HT1080 (cell line): Measurements from ENCODE around the gene CCNL2. TPM values are rescaled to one million over a fixed set of nuclear protein-coding genes. Genes with fewer than 3 reads are reported as not detected.
A peak's percentile ranks its signal among the peaks of the same experiment; 100 is the strongest.
"Not testable (repeated sequence)": the region's sequence is repeated elsewhere in the genome, so short reads cannot be mapped to it uniquely, and the experiment has no call there.

Experiments used
- DNase-seq: peaks from one replicate; pipeline ENCODE4 v3.0.0-alpha.2; 2015; ENCODE audit warnings: low read depth
- total RNA-seq: library from RNA; depleted of rRNA; stranded (reverse); fragments of >200 nt; shearing (Covaris generic); gene quantifications from 2 replicates; pipeline ENCODE4 v1.2.3, GENCODE V29; 2014

The CCNL2 gene
- total RNA-seq, 1 experiment from 2014 or later: 96.1 TPM

DNA sequence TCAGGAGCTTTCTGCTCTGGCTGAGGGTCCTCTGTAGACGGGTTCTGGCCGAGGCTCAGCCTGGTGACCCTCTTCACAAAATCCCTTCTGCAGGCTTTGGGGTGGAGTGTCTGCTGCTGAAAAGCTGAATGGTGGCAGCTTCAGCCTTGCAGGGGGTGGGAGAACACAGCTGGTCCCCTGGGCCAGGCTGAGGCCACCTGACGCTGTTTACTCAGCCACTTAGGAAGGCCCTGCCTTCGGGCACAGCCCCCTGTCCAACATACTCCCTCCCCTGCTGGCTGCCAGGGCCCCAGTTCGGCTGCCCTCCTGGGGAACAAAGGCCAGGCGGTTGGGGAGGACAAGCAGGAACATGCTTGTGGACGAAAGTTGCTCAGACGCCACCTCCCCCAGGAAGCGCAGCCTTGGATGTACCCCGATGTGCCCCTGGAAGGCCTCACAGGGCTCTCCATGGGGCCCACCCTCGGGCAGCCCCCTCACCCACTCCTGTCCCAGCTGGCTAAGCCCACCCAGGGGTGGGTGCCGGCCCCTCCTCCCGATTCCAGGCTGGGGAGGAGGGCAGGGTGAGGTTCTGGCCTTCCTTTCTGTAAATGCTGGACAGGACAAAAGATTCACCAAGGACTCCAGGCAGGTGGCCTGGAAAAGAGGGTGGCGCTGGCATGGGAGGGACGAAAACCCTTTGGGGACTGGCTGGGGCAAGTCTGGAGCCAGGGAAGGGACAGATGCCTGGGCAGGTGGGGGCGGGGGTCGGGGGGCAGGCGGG is 22.2 kb upstream of the CCNL2 start, which contains the start of gene ANKRD65:
ANKRD65 (minus strand) TSS at position 130 of the 760 bp plus-strand sequence. CDS start 271 bp downstream, outside the sequence.
- DNase-seq: no peak

DNA sequence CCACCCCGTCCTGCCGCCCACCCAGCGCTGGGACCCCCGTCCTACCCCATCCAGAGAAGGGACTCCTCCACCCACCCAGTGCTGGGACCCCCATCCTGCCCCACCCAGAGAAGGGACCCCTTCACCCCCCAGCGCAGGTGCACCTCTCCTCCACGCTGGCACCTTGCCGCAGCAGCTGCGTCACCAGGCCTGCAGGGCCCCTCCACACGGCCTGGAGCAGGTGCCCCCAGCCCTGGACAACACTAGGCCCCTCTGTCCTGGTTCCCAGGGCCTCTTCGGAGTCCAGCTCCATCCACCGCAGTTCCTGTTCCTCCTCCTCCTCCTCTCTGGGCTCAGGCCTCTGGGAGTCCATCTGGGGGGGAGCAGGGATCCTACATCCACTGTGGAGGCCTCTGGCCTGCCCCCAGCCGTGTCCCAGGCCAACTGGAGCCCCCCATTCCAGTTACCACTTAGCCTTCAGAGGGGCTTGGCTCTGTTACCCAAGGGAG is 21.6 kb upstream of the CCNL2 start:
- DNase-seq: no peak

DNA sequence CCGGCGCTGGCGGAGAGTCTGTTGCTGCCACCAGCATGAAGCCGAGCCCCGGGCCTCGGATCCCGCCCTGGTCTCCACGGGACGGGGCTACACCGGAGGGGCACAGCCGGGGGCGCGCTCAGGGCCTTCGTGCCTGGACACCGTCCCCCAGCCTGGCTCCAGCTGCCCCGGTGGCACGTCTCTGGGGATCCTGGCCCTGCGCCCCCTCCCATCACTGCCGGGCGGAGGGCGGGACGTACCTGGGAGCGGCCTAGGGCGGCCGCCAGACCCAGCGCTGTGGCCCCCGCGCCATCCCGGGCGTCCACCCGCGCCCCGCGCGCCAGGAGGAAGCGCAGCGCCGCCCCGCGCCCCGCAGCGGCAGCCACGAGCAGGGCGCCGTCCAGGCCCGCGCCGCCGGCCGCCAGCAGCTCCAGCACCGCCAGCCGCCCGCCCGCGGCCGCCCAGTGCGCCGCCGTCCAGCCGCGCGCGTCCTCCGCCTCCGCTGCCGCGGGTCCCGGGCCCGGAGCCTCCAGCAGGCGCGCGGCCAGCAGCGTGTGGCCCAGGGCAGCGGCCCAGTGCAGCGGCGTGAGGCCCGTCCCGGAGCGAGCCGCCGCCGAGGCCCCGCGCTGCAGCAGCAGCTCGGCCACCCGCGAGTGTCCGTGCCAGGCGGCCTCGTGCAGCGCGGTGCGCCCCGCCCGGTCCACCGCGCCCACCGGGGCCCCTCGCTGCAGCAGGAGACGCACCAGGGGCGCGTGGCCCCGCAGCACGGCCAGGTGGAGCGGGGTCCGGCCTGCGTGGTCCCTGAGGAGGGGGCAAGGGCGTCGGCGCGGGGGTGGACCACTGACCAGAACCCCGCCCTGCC is 20.9 kb upstream of the CCNL2 start:
- no peak for DNase-seq

- no peak for DNase-seq
Measured at GRCh38 chr1:1419363-1419812, 20.3 kb upstream of the CCNL2 start.

DNA sequence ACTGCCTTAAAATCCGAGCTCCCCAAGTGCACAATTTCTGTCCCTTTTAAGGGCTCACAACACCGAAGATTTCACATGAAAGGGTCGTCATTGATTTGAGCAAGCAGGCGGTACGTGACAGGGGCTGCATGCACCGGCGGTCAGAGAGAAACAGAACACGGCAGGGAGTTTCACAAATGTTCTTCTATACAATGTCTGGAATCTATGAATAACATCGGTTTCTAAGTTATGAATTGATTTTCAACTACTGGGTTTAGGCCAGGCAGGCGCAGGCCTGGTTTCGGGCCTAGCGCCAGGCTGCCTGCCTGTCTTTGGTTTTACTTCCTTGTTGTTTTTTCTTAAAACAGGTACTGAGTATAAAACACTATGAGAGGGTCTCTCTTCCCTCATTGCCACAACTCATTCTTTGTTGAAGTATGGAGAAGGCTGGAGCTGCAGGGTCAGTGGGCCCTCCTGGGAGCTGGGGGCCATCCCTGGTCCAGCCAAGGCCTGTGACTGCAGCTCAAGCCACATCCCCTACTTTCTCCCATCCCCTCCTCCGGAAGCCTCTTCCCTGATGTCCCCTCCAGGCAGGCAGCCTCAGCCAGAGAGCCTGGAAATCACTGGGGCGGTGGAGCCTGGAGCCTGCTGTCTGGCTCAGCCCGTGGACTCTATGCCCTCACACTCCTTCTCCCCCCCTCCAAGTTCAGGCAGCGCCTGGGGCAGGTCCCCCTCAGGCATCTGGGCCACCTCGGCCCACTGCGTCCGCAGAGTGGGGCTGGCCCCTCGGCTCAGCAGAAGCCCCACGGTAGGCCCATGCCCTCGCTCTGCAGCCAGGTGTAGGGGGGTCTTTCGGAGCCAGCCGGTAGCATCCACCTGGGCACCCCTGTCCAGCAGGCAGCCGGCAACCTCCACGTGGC is 19.6 kb upstream of the CCNL2 start:
- DNase-seq: no peak

GRCh38 chr1:1417825-1418463 is 18.8 kb upstream of the CCNL2 start:
- DNase-seq: not testable (repeated sequence)

GRCh38 chr1:1417396-1417795 is 18.3 kb upstream of the CCNL2 start:
- not testable (repeated sequence) for DNase-seq

DNA sequence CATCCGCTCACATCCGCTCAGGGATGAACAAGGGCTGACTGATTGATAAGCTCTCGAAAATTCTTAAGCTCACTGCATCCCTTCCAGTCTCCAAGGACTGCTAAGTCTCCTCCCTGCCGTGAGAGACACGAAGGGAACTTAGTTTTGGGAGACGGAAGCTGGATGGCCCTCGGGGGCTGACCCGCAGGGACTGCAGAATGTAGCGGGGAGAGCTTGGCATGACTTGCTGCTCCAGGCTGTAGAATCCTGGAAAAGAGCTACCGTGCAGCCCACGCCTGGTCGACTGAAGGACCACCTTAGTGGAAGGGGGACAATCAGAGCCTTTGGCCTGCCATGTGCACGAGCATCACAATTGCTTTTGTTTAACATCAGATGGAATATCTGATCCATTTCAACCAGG is 16.6 kb upstream of the CCNL2 start:
- DNase-seq: no peak

- DNase-seq: not testable (repeated sequence)
Measured at GRCh38 chr1:1412311-1412902, 13.3 kb upstream of the CCNL2 start.

DNA sequence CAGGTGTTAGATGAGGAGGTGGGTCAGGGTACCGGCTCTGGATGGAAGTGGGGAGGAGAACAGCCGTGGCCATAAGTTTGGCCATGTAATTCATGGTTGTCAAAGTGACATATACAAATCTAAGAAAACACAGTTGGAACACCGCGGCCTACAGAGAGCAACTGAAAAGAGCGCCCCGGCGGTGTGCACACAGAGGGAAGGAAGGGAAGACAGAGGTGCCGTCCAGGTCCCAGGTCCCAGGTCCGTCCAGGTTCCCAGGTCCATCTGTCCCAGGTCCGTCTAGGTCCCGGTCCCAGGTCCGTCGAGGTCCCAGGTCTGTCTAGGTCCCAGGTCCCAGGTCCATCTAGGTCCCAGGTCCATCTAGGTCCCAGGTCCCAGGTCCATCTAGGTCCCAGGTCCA is 12.5 kb upstream of the CCNL2 start:
- no peak for DNase-seq

DNA sequence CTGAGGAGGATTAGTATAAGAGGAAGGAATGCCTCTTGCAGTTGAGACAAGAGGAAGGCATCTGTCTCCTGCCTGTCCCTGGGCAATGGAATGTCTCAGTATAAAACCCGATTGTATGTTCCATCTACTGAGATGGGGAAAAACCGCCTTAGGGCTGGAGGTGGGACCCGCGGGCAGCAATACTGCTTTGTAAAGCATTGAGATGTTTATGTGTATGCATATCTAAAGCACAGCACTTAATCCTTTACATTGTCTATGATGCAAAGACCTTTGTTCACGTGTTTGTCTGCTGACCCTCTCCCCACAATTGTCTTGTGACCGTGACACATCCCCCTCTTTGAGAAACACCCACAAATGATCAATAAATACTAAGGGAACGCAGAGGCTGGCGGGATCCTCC is 11.1 kb upstream of the CCNL2 start:
- not testable (repeated sequence) for DNase-seq

GRCh38 chr1:1407636-1408318 is 8.6 kb upstream of the CCNL2 start:
- peak; percentile 45 for DNase-seq

DNA sequence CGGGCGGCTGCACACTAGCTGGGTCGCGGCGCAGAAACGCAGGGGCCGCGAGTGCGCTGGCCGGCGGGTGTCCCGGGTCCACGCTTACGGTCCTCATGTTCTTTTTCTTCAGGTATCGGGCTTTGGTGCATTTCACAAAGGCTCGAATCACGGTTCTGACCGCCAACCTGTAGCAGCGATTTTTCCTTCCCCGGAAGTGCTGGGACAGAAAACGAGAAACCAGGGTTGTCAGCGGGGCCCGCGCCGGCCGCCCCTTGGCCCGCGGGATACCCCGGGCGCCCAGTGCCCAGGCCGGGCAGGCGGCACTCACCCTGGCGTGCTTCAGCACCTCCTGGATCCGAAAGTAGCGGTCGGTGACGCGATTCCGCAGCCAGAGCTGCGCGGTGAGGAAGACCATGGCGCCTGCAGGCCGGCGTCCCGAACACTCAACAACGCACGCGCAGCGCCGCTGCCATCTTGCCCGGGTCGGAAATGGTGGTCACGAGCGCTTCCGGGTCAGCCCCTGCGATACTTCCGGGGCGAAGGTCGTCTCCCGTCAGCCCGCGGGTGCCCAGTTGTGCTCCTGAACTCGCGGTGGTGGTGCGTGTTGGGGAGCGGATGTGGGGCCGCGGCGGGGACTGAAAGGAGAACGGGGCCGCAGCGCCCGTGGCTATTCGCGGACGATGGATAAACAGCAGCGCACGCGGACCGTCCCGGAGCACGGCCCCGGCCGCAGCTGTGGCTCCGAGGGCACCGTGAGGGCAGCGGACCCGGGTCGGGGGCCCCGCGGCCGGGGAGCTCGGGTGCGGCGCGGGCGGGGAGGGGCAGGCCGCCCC is 7.9 kb upstream of the CCNL2 start, which contains the start of gene MRPL20:
MRPL20 (minus strand) TSS at position 473 of the 815 bp plus-strand sequence; CDS start at position 397, 76 bp downstream.
- DNase-seq: peak; percentile 86

GRCh38 chr1:1406101-1406820 is 7.1 kb upstream of the CCNL2 start:
- DNase-seq: no peak

DNA sequence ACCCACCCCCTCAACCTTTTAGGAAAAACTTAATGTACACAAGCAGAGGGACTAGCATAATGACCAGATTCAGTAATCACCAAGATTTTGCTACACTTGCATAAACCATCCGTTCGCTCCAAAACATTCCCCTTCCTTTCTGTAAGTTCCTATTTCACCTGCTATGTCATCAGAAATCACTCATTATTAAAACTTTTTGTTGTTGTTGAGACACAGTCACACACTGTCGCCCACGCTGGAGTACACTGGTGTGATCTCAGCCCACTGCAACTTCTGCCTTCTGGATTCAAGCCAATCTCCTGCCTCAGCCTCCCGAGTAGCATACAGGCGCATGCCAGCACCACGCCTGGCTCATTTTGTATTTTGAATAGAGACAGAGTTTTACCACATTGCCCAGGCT is 4.5 kb upstream of the CCNL2 start:
- DNase-seq: no peak

DNA sequence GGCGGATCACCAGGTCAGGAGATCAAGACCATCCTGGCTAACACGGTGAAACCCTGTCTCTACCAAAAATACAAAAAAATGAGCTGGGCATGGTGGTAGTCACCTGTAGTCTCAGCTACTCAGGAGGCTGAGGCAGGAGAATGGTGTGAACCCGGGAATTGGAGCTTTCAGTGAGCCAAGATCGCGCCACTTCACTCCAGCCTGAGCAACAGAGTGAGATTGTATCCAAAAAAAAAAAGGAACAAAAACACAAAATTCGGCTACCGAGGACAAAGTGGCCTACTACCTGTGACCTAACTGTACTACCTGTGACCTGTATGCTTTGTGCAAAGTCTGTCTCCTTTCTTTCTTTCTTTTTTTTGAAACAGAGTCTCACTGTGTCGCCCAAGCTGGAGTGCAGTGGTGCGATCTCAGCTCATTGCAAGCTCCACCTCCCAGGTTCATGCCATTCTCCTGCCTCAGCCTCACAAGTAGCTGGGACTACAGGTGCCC is 3.8 kb upstream of the CCNL2 start:
- not testable (repeated sequence) for DNase-seq

GRCh38 chr1:1402072-1402900 is 3.2 kb upstream of the CCNL2 start:
- DNase-seq: peak; percentile 85
